GM23338 (cell line): ENCODE data around the gene ABI2. TPM values are rescaled to one million over a fixed set of nuclear protein-coding genes. Genes with fewer than 3 reads are reported as not detected.

Experiments
- ATAC-seq: fragments of 200-7000 bp; cut with Tn5 transposase; 3 replicates; pipeline ENCODE4 v1.9.1; 2020
- DNase-seq: peaks from one replicate; pipeline ENCODE4 v3.0.0-alpha.2; 2015; ENCODE audit warnings: low spot score
- H2AFZ ChIP-seq: fragments of 200-600 bp; sonication (generic); 2 replicates; pipeline ENCODE4 v1.8.0; 2016; ENCODE audit warnings: antibody characterized with exemption, mild to moderate bottlenecking, moderate library complexity
- H3F3A ChIP-seq: fragments of 200-600 bp; sonication (generic); replicated peaks from 2 replicates; pipeline ENCODE4 v1.8.0; 2017; ENCODE audit warnings: antibody characterized with exemption, mixed run types, low read depth
- H3K27ac ChIP-seq: fragments of 200-600 bp; sonication (generic); 2 replicates; pipeline ENCODE4 v1.6.1; 2016; ENCODE audit warnings: low read depth
- H3K27me3 ChIP-seq: fragments of 200-600 bp; sonication (generic); 2 replicates; pipeline ENCODE4 v1.8.0; 2016; ENCODE audit warnings: mild to moderate bottlenecking, mixed run types, moderate library complexity; ENCODE audit not compliant: insufficient read depth
- H3K36me3 ChIP-seq: fragments of 200-600 bp; sonication (generic); 2 replicates; pipeline ENCODE4 v1.8.0; 2016; ENCODE audit warnings: mild to moderate bottlenecking; ENCODE audit not compliant: insufficient read depth
- H3K4me1 ChIP-seq: fragments of 200-600 bp; sonication (generic); 2 replicates; pipeline ENCODE4 v1.8.0; 2016; ENCODE audit warnings: mild to moderate bottlenecking, moderate library complexity; ENCODE audit not compliant: insufficient read depth
- H3K4me2 ChIP-seq: fragments of 200-600 bp; sonication (generic); 2 replicates; pipeline ENCODE4 v1.7.1; 2017; ENCODE audit warnings: mixed run types
- H3K4me3 ChIP-seq: fragments of 200-600 bp; sonication (generic); 2 replicates; pipeline ENCODE4 v1.6.1; 2016; ENCODE audit warnings: mixed run types
- H3K79me2 ChIP-seq: fragments of 200-600 bp; sonication (generic); replicated peaks from 2 replicates; pipeline ENCODE4 v1.8.0; 2017; ENCODE audit warnings: mild to moderate bottlenecking; ENCODE audit not compliant: insufficient read depth
- H3K9me2 ChIP-seq: fragments of 200-600 bp; sonication (generic); 2 replicates; pipeline ENCODE4 v1.8.0; 2017; ENCODE audit not compliant: insufficient read depth
- H4K20me1 ChIP-seq: fragments of 200-600 bp; sonication (generic); replicated peaks from 2 replicates; pipeline ENCODE4 v1.8.0; 2017; ENCODE audit warnings: mild to moderate bottlenecking; ENCODE audit not compliant: insufficient read depth
- H3K27ac Mint-ChIP-seq: 2 replicates; pipeline ENCODE4 v1.8.0; 2020; ENCODE audit warnings: inconsistent platforms, mild to moderate bottlenecking, moderate library complexity, mixed read lengths
- H3K27me3 Mint-ChIP-seq: 3 replicates; pipeline ENCODE4 v1.8.0; 2022; ENCODE audit warnings: low read depth, mild to moderate bottlenecking, moderate library complexity, mixed read lengths, inconsistent platforms; ENCODE audit not compliant: insufficient read depth, poor library complexity
- H3K36me3 Mint-ChIP-seq: 3 replicates; pipeline ENCODE4 v1.8.0; 2021; ENCODE audit warnings: low read depth, mild to moderate bottlenecking, inconsistent platforms, moderate library complexity, mixed read lengths
- H3K4me1 Mint-ChIP-seq: 3 replicates; pipeline ENCODE4 v1.8.0; 2020; ENCODE audit warnings: mild to moderate bottlenecking, inconsistent platforms, mixed read lengths
- H3K4me3 Mint-ChIP-seq: 3 replicates; pipeline ENCODE4 v1.8.0; 2021; ENCODE audit warnings: moderate library complexity, mild to moderate bottlenecking, inconsistent platforms, mixed read lengths
- H3K9me3 Mint-ChIP-seq: 3 replicates; pipeline ENCODE4 v1.8.0; 2020; ENCODE audit warnings: moderate library complexity, mild to moderate bottlenecking, inconsistent platforms, mixed read lengths
- CREB1 ChIP-seq: fragments of 250-450 bp; sonication (Bioruptor Pico); IDR thresholded peaks from 2 replicates; pipeline ENCODE4 v1.5.0; 2020; ENCODE audit warnings: low read depth, mild to moderate bottlenecking, moderate library complexity
- ETS1 ChIP-seq: IDR thresholded peaks from 2 replicates; pipeline ENCODE4 v1.6.1; 2016; ENCODE audit warnings: antibody characterized with exemption
- EZH2 ChIP-seq: fragments of 200-600 bp; sonication (generic); IDR thresholded peaks from one replicate; pipeline ENCODE4 v1.8.0; 2017; ENCODE audit warnings: antibody characterized with exemption, mild to moderate bottlenecking, low read depth; ENCODE audit not compliant: unreplicated experiment
- JUNB ChIP-seq: IDR thresholded peaks from one replicate; pipeline ENCODE4 v1.6.1; 2016; ENCODE audit warnings: antibody characterized with exemption; ENCODE audit not compliant: unreplicated experiment
- NANOG ChIP-seq: IDR thresholded peaks from 2 replicates; pipeline ENCODE4 v1.6.1; 2016; ENCODE audit warnings: antibody characterized with exemption, borderline replicate concordance
- POLR2AphosphoS5 ChIP-seq: IDR thresholded peaks from 2 replicates; pipeline ENCODE4 v1.6.1; 2016; ENCODE audit warnings: antibody characterized with exemption, low read depth
- REST ChIP-seq: IDR thresholded peaks from one replicate; pipeline ENCODE4 v1.6.1; 2018; ENCODE audit warnings: antibody characterized with exemption; ENCODE audit not compliant: unreplicated experiment
- STAT1 ChIP-seq: IDR thresholded peaks from one replicate; pipeline ENCODE4 v1.6.1; 2016; ENCODE audit warnings: antibody characterized with exemption; ENCODE audit not compliant: unreplicated experiment
- ZNF114 ChIP-seq: fragments of 250-450 bp; sonication (Bioruptor Pico); IDR thresholded peaks from 2 replicates; pipeline ENCODE4 v1.5.0; 2020; ENCODE audit warnings: mild to moderate bottlenecking, moderate library complexity
- ZNF331 ChIP-seq: fragments of 250-450 bp; sonication (Bioruptor Pico); IDR thresholded peaks from 2 replicates; pipeline ENCODE4 v1.5.0; 2020; ENCODE audit warnings: low read depth, mild to moderate bottlenecking, moderate library complexity
- ZNF462 ChIP-seq: fragments of 250-450 bp; sonication (Bioruptor Pico); IDR thresholded peaks from 2 replicates; pipeline ENCODE4 v1.5.0; 2020; ENCODE audit warnings: mild to moderate bottlenecking, moderate library complexity
- polyA plus RNA-seq: library from polyadenylated mRNA; unstranded; fragments of >200 nt; fragmentation: Nextera tagmentation; extraction: Ambion mirVana; gene quantifications from 2 replicates; pipeline ENCODE4 v1.2.1, GENCODE V29; 2016
- total RNA-seq: library from RNA; depleted of rRNA; stranded (reverse); fragments of >200 nt; shearing (Covaris generic); gene quantifications from 2 replicates; pipeline ENCODE4 v1.2.3, GENCODE V29; 2014

Gene ABI2
- total and polyA plus RNA-seq, 2 experiments from 2014 or later = 46.5 to 114 TPM

GRCh38 chr2:203462308-203462707 is 134.1 kb downstream of the ABI2 start:
- Mint-ChIP-seq H3K27me3 (no peaks in the 10 kb centered on the region), H3K4me3 (no peak overlapping the region), H3K9me3 (no peaks in the 10 kb centered on the region), H3K36me3 (peaks cover 13% of the 10 kb centered on the region; the same call in 2 of the 3 replicates), H3K27ac (no peak overlapping the region), H3K4me1 (no peaks in the 10 kb centered on the region; the same call in 2 of the 3 replicates)
- Histone ChIP-seq H3K4me3 (no peak overlapping the region), H3K27me3 (no peaks in the 10 kb centered on the region), H3K79me2 (no peaks in the 10 kb centered on the region), H3K4me2 (no peak overlapping the region), H3K36me3 (peaks cover 3% of the 10 kb centered on the region; the same call in 1 of the 2 replicates), H3K27ac (no peak overlapping the region), H4K20me1 (no peaks in the 10 kb centered on the region), H3K9me2 (no peaks in the 10 kb centered on the region), H3K4me1 (no peaks in the 10 kb centered on the region), H3F3A (no peaks in the 10 kb centered on the region), H2AFZ (no peak overlapping the region)
- ATAC-seq (no peak), DNase-seq (no peak)
- TF ChIP-seq ZNF331 (CRISPR knock-in tag) (no peak), POLR2AphosphoS5 (no peak), ZNF462 (CRISPR knock-in tag) (no peak), ETS1 (no peak), ZNF114 (CRISPR knock-in tag) (no peak), STAT1 (no peak), JUNB (no peak), CREB1 (CRISPR knock-in tag) (no peak), EZH2 (no peak), NANOG (no peak), REST (no peak)
